GM08714 (cell line): ENCODE results near the gene PDE10A.

Experiments used
- H3K4me3 ChIP-seq: fragments of 200-500 bp; sonication (Bioruptor generic); 2 replicates; pipeline ENCODE4 v1.5.1; 2014; ENCODE audit warnings: mild to moderate bottlenecking, low read length, inconsistent platforms
- ZNF274 ChIP-seq: IDR thresholded peaks from 2 replicates; pipeline ENCODE4 v1.6.1; 2012; ENCODE audit warnings: mild to moderate bottlenecking, low read depth, low read length

The PDE10A gene

DNA sequence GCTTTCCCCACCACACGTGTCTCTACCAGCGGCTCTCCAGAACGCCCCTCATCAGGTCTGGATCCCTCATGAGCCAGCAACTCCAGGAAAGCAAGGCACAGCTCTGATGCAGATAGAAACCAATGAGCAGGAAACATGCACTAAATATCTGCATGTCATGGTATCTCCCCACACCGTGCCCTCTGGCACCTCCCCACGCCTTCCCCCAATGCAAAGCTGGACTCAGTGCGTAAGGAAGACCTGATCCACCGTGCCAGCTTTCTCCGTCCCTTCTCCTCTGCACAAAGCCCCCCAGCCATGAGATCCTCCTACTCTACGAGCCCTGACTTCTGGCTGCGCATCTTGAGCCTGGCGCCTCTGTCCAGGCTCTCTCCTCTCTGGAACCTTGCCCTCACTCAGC lies 9.4 kb downstream of the PDE10A start:
- no peak for TF ChIP-seq ZNF274
- no peak overlapping the region for H3K4me3 ChIP-seq

DNA sequence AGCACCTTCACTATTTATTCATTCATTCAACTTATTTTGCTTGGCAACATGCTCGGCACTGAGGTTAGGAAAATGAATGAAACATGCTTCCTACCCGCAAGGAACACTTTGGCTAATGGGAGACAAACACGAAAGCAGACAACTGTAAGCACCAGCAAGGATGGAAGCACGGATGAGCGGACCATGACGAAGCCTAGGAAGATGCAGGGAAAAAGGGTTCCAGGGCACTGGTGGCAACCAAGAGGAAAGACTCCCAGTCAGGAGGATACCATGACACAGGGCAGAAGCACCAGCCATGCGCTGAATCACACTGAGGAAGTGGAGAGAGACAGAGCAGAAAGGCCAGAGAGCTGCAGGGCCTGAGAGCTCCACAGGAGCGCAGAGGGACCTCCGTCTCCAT lies 9.8 kb downstream of the PDE10A start:
- no peak overlapping the region for H3K4me3 ChIP-seq
- TF ChIP-seq ZNF274 = no peak

DNA sequence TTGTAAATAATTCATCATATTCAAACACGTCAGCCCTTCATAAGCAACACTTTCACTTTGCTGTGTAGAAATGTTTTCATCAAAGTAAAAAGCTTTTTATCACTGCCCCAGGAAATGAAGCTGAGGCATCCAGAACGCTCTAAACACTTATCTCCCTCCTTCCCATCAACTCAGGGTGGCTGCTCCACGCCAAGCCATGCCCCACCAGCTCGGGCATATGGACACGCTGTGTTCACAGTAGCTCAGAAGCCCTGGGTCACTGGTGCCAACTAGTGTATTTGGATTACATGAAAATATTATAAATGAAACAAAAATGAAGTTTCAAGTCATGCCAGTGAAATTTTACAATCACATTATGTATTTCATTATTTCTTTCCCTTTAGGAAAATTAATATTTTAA lies 10.3 kb downstream of the PDE10A start:
- no peak for TF ChIP-seq ZNF274

DNA sequence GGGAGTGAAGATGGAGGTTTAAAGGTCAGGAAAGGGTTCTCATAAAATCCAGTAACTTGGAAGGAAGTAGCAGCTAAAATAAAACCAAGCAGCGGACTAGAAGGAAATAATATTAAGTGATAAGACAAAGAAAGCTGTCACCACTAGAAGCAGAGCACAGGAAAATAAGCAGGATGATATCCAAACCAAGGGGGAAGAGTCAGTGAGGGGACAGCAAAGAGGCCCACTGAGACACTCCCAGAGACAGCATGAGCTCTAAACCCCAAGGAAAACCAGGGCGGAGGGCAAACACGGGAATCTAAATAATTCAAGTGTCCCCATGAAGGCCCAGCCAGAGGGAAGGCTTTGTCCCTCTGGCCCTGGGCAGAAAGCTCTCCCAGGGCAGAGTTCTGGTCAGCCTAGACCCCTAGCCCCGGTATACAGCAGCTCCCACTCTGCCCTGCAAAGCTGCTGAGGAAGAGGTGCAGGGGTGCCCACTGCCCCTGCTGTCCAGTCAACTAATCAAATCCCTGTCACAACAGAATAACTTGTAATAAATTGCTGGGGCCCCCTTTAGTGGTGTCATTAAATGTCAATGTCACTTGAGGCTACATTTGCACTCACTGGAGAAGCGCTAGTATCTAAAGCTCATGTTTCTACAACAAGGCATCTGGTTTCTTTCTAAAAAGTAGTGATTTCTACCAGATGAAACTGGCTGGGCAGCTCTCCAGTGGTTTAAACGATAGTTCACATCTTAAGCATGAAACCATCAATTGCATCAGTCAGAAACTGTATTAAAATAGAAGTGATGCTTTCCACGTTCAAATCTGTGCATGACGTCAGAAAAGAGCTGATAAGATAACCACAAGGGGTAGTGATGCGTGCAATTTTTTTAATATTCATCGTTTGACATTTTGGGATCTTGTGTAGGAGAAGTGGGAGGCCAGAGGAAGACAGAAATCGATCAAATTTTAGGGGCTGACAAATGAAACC lies 13.6 kb downstream of the PDE10A start:
- H3K4me3 ChIP-seq = no peak overlapping the region

More for the DNA sequence above, 10.3 kb downstream of the PDE10A start:
- no peak overlapping the region for H3K4me3 ChIP-seq

DNA sequence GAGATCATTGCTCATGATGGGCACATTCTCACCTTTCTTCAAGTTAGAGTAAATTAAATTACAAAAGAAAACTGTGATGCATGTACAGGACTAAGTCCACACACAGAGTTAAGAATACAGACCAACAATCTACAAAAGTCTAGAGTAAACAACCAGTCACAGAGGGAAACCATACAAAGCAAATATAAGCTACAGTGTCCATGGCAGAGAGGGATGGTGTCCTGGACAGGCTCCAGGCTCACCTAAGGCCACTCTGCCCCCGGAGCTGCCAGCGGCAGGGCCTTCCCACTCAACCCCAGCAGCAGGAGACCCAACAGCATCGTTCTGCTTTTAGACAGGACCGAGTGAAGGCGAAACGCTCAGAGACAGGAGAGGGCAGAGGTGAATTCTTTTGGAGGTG lies 16.0 kb downstream of the PDE10A start:
- H3K4me3 ChIP-seq = no peak overlapping the region
- TF ChIP-seq ZNF274 = no peak

More for the DNA sequence above, 13.6 kb downstream of the PDE10A start:
- TF ChIP-seq ZNF274 = no peak

DNA sequence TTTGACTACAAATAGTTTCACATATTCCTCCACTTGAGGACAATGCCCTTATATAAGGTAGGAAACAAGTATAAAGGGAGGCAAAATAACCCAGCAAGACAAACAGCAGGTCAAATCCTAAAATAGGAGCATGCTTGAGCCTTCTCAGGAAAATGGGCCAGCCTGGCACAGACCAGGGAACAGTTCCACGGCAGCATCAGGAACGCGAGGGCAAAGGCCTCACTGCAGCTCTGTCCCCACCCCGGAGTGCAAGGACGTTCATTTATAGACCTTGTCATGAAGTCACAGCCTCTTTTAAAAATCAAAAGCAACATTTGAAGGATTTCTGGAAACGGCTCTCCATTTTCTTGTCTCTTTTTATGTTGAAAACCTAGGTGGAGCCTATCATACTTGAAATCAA lies 17.1 kb downstream of the PDE10A start:
- TF ChIP-seq ZNF274 = no peak
- no peak overlapping the region for H3K4me3 ChIP-seq

DNA sequence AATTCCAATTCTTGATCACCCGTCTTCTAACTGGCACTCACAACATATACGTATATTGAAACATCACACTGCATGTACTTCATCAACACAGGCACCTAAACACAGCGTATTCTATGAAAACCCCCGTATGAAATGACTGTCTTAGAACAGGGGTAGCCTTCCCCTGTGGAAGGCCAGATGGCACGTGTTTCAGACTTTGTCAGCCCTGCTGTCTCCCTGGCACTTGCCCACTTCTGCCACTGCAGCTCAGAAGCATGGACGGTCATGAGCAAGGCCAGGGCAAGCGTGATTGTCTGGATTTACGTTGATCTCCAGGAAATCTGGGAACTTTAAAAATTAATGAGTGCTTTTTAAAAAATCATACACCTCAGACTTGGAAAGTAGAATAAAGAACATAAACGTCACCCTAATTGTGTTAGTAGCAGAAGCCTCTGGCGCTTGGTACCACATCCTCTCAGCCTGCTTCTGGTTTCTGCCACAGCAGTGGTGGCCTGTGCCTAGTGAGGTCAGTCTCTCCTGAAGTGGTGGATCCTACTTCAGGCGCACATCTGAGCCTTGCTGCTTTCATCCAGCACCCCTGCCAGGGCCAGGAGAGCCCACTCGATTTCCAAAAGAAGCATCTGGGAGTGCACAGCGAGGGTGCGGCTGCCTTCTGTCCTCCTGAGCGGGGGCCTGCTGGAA lies 18.3 kb downstream of the PDE10A start:
- no peak for TF ChIP-seq ZNF274
- no peak overlapping the region for H3K4me3 ChIP-seq

DNA sequence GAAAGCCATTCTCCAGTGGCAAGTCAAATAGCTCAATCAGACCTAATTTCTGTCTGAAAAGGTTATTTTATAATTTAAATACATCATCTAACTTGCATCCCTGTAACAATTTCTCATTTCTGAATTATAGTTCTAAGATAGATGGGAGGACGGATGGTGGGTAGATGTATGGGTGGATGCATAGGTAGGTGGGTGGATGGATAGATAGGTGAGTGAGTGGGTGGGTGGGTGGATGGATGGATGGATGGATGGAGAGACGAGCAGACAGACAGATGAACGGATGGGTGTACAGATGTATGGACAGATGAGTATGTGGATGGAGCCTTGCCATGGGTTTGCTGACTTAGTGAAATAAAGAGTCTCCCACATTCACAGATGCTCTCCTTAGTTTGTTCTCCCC lies 20.0 kb downstream of the PDE10A start:
- TF ChIP-seq ZNF274 = no peak

DNA sequence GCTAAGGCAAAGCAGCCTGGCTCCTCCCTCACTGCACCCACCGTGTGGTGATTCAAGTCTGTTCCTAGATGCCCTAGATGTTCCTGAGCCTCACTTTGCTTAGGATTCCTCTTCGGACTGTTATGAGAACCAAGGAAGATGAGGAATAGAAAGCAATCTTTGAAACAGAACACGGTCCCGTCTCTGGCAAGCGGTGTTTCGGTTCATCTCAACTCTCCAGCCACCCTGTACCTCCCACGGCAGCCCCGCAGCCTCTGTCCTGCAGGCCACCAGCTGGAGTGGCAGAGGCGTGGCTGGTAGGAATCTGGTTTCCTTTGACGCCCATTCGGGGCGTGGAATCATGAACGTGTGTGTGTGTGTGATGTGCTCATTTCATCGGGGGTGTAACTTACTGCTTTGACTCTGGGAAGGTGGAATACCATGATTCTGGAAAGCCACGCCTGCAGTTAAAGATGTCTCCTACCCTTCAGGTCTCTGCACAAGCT lies 21.3 kb downstream of the PDE10A start:
- no peak for TF ChIP-seq ZNF274
- H3K4me3 ChIP-seq = no peak overlapping the region

More for the DNA sequence above, 20.0 kb downstream of the PDE10A start:
- no peak overlapping the region for H3K4me3 ChIP-seq

DNA sequence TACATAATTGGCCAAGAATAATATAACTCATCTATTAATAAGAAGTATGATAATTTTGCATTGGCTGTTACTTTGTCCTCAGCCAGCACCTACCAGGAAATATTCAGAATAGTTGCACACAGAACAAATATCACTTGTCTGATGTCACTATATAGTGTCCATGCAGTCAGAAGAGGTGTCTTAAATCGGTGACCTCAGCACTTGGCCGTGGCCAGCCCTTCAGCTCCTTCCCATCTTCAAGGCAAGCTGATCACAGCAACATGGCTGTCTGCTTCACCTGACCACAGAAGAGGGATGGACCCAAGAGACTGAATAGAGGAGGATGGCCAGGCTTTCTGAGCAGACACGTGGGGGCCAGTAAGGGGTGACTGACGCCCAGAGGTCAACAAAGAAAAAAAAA lies 22.2 kb downstream of the PDE10A start:
- TF ChIP-seq ZNF274 = no peak
- no peak overlapping the region for H3K4me3 ChIP-seq

DNA sequence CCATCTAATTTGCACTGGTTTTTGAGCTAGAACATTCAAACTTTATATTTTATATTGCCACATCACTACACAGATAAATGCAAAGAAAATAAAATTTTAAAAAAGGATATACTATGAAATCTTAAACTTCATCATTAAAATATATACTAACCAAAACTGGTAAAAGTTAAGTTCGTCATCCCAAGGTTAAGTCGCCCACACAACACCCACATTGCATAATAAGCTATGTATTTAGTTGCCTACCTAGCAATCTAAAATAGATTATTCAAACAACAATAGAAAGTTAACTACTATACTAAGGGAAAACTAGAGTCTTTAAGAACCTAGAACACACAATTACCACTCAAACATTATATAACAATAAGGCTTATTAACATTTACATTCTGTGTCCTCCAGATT lies 24.5 kb downstream of the PDE10A start:
- H3K4me3 ChIP-seq = no peak overlapping the region
- no peak for TF ChIP-seq ZNF274

DNA sequence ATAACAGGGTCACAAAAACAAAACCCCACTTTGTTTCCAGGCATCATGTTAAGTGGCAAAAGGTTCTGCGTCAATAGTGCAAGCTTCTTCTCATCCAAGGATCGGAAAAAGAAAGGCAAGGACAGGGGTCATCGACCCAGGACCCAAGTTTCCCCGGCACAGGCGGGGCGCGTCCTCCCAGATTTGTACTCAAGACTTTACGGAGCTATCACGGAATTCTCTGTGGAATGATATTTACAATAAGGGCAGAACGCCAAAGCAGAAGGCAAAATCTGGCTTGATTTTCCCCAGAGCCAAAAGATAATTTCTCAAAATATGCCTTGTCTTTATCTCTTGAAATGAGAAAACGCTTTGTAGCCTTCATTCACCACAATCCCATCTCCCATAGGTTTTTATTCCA lies 25.5 kb downstream of the PDE10A start:
- no peak overlapping the region for H3K4me3 ChIP-seq
- TF ChIP-seq ZNF274 = no peak

DNA sequence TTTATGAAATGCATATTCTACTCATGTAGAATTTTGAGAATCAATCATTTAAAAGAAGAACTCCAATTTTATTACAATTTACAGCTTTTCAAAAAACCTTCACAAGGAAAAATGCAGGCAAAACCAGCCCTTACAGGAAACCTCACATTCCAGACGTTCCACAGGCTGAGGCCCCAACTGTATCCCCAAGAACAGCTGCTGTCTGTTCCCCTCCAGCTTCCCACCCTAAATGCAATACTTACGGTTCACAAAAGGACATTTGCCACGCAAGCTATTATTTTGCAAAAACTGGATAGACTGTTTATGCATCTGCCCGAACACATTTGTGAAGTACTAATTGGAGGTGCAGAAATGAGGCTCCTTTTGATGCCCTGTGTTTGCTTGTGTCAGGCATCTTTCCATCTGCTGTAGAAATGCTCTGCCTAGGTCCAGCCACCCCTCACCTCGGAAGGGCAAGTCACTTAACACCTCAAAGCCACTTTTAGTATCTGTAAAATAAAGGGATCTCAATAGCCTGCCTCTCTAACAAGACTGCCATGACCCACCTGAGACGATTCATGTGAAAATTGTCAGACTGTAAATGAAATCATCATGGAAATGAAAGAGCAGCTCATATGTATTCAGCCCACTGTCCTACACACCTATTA lies 26.5 kb downstream of the PDE10A start:
- H3K4me3 ChIP-seq = no peak overlapping the region

DNA sequence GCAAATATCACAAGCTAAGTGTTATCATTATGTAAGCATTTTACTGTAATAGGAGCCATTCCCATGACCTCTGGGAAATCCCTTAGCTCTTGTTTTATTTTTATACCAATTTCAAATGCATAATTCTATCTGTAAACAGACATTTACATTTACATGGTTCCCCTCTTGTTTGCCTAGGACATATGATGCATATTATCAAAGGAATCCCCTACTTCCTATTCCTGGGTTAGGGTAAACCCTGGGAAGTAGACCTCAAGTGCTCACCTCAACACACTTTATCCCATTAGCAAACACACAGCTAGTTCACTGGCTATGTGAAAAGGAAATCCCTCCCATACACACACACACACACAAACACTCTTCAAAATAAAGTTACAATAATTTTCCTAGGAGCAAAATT lies 27.1 kb downstream of the PDE10A start:
- TF ChIP-seq ZNF274 = no peak
- no peak overlapping the region for H3K4me3 ChIP-seq

More for the DNA sequence above, 26.5 kb downstream of the PDE10A start:
- no peak for TF ChIP-seq ZNF274

DNA sequence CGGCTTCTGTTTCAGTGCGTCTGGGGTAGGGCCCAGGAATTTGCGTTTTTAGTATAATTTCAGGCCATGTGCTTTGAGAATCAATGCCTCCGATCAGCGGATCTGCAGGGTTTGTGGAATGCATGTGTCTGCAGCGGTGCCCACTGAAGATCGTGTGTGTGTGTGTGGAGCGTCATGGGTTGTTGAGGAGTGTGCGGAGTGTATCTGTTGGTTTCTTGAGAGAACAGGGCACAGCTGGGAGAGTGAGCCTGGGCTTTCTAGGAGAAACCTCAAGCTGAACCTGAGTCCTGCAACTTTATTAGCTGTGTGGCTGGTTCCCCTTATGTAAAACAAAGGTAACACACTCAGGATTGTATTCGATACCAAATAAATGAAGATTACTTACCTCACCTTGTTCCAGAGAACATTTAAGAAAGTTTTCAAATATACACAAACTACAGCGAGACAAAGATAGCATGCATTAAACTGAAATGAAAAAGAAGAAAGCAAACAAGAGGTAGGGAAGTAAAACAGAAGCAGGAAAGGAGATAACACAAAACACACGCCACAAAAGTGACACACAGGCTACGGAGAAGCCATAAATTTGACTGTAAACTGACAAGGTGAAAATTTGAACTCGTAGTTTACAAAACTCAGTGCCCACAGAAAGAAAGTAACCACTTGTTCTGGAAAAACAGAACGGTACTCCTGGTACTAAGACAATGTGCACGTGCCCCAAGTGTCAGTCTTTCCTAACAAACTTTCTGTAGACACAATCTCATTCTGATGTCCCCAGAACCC lies 28.8 kb downstream of the PDE10A start:
- no peak for TF ChIP-seq ZNF274
- H3K4me3 ChIP-seq = no peak overlapping the region
